ENCODE data around the gene TUBGCP2.

The TUBGCP2 gene

GRCh38 chr10:133278577-133279265, 30.0 kb downstream of the TUBGCP2 start:
- DNase-seq (ENCODE audit: low read depth in 3 of 3) = peak in 1 of 3 experiments; percentile 50

DNA sequence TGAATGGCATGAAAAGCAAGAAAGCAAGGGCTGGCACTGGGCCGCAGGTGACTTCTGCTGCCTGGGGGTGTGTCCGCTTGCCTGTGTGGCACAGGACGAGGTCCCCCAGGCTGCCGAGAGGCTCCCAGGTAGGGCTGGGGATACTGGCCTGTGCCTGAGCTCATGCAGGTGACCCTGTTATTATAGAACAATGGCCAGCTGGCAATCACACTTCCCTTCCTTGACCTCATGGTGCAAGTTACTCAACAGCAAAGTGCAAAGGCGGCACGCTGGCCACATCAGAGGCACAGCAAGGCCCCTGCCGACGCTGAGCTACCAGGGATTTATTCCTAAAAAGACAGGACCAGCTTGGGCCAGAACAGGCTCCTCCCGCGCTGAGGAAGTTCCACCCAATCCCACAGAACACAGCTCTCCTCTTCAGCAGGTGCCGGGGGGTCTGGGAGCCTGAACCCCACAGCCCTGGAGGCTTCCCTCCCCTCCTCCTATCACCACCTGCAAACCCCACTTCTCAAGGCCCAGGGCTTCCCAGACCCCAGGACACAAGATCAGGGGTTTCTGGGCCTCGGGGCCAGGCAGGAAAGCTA, 30.6 kb downstream of the TUBGCP2 start:
- no peak for DNase-seq (ENCODE audit: low read depth in 3 of 3)

DNA sequence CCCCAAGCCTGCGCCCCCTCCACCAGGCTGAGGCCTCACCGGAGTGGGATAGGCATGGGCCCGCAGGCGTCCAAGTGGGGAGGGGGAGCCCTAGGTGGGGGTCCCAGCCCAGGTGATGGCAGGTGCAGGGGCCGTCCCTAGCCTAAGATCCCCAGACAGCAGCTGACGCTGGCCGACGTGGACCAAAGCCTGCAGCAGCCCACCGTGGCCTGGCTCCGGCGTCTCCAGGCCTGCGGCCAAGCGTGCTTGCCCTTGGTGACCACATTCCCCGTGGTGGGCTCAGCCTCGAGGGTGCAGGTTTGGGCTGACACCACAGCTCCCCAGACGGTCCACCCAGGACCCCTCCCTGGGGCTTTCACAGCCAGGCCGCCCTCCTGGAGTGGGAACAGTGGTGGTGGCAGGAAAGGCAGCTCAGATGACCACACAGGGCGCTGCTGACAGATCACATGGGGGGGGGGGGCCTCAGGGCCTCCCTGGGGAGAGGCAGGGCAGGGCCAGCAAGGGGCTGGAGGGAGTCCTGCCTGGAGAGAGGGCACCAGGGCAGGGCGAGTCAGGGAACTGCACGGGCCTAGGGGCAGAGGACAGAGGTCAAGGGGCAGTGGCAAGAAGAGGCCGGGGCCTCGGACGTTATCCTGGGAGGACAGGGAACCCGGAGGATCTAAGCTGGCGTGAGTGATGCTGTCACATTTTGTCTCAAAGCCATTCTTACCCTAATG, 31.2 kb downstream of the TUBGCP2 start:
- no peak for DNase-seq (ENCODE audit: low read depth in 3 of 3)

- peak in 1 of 3 experiments; percentile 80 for DNase-seq (ENCODE audit: low read depth in 3 of 3)
Measured at GRCh38 chr10:133276435-133277201, 32.1 kb downstream of the TUBGCP2 start, which contains the start of gene ADAM8. Gene ADAM8 (minus strand): TSS chr10:133276868. CDS start chr10:133276817, 51 bp downstream.

- DNase-seq (ENCODE audit: low read depth in 3 of 3) = no peak
Measured at GRCh38 chr10:133276100-133276434, 32.6 kb downstream of the TUBGCP2 start.

- DNase-seq (ENCODE audit: low read depth in 3 of 3) = peak in 1 of 3 experiments; percentile 47
Measured at GRCh38 chr10:133275684-133276092, 33.0 kb downstream of the TUBGCP2 start.

DNA sequence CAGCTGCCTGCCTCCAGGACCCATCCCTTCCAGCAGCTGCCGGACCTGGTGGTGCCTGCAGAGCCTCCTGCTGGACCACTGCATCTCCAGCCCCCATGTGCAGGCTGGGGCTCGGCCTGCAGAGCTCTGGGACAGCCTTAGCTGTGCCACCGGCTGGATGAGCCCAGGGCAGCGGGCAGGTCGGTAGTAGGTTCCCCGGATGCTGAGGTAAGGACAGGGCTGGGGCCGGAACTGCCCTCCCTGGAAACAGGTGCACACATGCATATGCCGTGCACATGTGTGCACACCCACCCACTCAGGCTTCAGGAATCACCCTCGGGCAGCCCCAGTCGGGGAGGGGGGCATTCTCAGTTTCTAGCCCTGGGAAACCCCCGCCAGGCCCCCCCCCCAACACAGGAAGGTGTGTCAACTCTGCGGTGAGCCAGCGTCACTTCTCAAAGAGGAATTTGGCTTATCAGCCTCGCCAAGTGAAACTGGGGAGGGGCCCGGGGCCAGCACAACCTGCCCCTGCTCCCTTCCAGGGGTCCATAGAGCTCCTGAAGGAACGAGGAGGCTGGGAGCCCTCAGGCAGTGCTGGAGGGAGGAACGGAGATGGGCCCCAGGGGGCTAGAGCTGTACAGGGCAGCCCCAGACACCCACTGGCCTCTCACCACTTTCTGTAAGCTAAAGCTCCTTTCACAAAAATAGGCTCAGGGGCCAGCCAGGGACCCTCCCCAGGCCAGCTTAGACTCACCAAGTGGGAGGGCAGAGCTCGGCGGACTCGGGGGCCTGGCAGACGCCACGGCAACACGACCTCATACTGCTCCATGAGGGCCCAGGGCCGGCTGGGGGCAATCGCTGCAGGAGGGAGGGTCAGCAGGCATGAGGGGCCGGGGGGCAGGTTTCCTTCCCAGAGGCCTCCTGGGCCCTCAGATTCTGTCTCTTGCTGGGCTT, 33.7 kb downstream of the TUBGCP2 start:
- peak; percentile 74 to 89 (median 76) for DNase-seq (ENCODE audit: low read depth in 3 of 3)

DNA sequence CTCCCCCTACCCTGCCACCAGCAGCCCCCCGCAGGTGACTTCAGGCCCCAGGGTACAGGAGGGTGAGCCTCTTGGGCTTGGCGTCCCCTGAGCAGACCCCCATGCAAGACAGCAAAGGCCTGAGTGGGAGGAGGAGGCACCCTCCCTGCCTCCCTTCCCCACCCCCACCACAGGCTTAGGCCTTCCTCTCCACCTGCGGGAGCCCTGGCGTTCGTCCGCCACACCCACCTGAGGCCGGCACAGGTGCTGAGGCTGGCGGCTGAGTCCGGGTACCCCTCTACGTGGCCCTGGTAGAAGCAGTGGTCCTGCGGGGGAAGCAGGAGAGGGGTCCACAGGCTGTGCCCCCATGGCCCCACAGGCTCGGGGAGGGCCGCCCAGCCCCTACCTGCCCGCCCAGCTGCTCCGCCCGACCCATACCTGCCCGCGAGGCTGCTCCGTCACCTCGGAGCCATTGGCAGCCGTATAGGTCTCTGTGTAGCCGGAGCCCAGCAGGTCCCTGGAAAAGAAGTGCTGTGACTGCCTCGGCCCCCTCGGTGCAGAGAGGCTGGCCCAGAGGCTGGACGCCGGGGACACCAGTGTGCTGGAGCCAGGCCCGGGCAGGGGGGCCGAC, 35.0 kb downstream of the TUBGCP2 start:
- DNase-seq (ENCODE audit: low read depth in 3 of 3) = no peak

DNA sequence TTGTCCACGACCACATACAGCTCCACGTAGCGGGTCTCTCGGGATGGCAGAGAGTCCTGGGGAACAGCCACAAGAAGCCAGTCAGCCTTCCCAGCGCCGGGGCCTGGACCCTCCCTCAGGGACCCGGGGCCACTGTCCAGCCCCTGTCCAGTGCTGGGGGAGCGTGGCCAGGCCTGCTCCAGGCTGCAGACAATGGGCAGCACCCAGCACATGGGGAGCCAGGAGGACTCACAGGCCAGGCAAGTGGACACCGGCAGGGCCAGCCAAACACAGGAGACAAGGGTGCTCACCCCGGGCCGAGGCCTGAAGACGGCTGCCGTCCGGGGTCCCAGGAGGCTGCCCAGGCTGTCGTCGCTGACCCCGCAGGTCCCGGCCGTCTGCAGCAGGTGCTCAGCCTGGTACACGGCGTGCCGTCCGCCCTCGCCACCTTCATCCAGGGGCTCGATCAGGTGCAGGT, 35.7 kb downstream of the TUBGCP2 start:
- no peak for DNase-seq (ENCODE audit: low read depth in 3 of 3)

DNA sequence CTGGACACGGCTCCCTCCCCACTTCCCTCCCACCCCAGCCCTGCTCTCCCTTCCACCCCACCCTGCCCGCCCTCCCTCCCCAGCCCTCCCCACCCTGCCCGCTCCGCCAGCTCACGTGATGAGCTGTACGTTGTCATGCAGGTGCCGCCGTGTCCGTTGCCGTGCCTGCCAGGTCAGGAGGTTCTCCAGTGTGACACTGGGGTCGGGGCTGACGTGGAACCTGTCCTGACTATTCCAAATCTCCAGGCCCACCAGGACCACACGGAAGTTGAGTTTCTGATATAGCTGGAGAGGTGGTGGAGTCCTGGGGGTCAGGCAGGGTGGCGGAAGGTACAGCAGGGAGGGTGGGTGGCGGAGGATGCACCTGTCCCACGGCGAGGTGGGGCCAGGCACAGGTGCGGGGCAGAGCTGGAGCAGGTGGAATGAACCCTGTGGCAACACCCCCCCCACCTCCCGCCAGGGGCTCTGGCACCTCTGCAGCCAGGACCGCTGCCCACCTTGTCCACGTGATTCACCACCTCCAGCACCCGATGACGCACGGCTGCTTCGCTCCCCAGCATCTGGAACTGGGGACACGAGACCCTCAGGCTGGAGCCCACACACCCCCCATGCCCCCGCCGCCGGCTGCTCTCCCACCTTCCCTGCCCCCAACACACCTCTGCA, 36.2 kb downstream of the TUBGCP2 start:
- no peak for DNase-seq (ENCODE audit: low read depth in 3 of 3)

GRCh38 chr10:133271521-133272300, 37.0 kb downstream of the TUBGCP2 start:
- DNase-seq (ENCODE audit: low read depth in 3 of 3) = no peak

GRCh38 chr10:133270773-133271297, 37.8 kb downstream of the TUBGCP2 start:
- no peak for DNase-seq (ENCODE audit: low read depth in 3 of 3)

- DNase-seq (ENCODE audit: low read depth in 3 of 3) = no peak
Measured at GRCh38 chr10:133270204-133270603, 38.5 kb downstream of the TUBGCP2 start.

DNA sequence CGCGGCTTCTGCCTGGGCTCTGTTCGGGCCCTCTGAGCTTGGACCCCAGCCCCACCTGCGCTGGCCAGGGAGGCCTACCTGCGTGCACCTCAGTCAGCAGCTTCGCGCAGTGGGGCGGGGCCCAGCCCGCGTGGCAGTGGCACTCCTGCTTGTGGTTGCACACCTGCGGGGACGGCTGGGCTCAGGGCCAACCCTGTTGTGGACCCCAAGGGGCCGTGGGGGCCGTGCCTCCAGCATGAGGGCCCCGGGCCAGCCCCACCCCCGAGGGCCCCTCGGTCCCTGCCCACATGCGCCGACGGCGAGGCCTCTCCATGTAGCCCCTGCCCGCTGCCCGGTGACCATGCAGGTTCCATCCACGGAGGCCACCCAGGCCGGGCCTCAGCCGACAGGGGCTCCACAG, 39.3 kb downstream of the TUBGCP2 start:
- DNase-seq (ENCODE audit: low read depth in 3 of 3) = no peak

GRCh38 chr10:133268532-133268931, 40.1 kb downstream of the TUBGCP2 start:
- DNase-seq (ENCODE audit: low read depth in 3 of 3) = no peak

DNA sequence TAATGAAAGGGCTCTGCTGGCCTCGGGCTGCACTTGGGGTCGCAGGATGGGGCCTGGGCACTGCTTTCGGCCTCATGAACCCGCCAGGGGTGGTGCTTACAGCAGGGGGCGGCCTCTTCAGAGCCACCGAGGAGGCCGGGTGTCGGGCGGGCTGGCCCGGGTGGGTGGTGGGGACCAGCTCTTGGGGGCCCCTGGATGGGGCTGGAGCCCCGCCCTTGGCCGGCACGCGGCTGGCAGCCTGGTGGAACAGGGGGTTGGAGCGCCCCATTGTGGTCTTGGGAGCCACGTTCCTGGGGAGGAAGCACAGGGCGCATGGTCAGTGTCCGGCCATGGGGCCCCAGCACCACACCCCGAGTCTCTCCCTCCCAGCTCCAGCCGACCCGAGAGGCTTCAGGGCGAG, 40.8 kb downstream of the TUBGCP2 start:
- no peak for DNase-seq (ENCODE audit: low read depth in 3 of 3)

DNA sequence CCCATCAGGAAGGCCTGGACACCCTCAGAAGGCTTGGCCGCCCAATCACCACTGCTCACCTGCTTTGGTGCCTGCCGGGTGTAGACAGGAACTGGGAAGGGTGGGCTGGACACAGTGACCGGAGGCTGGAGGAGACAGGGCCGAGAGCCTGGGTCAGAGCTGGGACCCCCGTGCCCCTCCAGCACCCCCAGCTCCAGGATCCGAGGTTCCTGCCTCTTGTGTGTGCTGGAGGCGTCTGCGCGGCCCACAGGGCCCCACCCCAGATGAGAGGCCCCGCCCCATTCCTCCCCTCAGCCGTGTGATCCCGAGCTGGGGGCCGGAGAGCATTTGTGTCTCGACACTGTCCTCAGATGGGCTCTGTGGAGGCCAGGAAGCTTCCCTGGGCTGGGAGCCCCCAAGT, 41.4 kb downstream of the TUBGCP2 start:
- DNase-seq (ENCODE audit: low read depth in 3 of 3) = no peak

GRCh38 chr10:133266056-133266795, 42.4 kb downstream of the TUBGCP2 start:
- DNase-seq (ENCODE audit: low read depth in 3 of 3) = no peak
